GM12878 (cell line): Measurements from ENCODE around the gene CBARP. TPM values are rescaled to one million over a fixed set of nuclear protein-coding genes. Genes with fewer than 3 reads are reported as not detected.

ENCODE experiments used
- ATAC-seq: fragments of 200-7000 bp; cut with Tn5 transposase; 3 replicates; pipeline ENCODE4 v1.9.1; 2020; ENCODE audit warnings: mild to moderate bottlenecking, moderate library complexity
- BruUV-seq: library from RNA; stranded (reverse); fragments of 400-500 nt; replicated peaks from 2 replicates; lab custom pipeline; 2021; lab: Mats Ljungman, UMichigan
- CTCF ChIA-PET: fragments of 300-600 bp; sonication (Branson Sonifier 250); formaldehyde crosslinking; extraction: SDS; loops from one replicate; lab custom pipeline; 2021; ENCODE audit warnings: inconsistent platforms; lab: Yijun Ruan, JAX
- POLR2A ChIA-PET: fragments of 350-600 bp; formaldehyde crosslinking; extraction: SDS; loops from one replicate; lab custom pipeline; 2021; ENCODE audit warnings: inconsistent platforms; lab: Charles Lee
- RAD21 ChIA-PET: fragments of 300-600 bp; sonication (Branson Sonifier 250); formaldehyde crosslinking; loops from one replicate; lab custom pipeline; 2023; ENCODE audit warnings: antibody characterized with exemption; ENCODE audit not compliant: unreplicated experiment; lab: Charles Lee
- SMC1A ChIA-PET: fragments of 300-600 bp; sonication (Branson Sonifier 250); formaldehyde crosslinking; loops from one replicate; lab custom pipeline; 2023; ENCODE audit not compliant: unreplicated experiment, uncharacterized antibody; lab: Charles Lee
- DNase-seq: peaks from one replicate; pipeline ENCODE4 v3.0.0-alpha.2; 2011; ENCODE audit warnings: low read depth, low spot score
- FAIRE-seq: peaks from 3 replicates; lab custom pipeline; 2011; peaks lifted over from hg19 to GRCh38; lab: Jason Lieb, UNC
- H2AFZ ChIP-seq: 2 replicates; pipeline ENCODE4 v1.6.0; 2011; ENCODE audit warnings: low read depth, low read length, control low read depth; ENCODE audit not compliant: control insufficient read depth
- H3K27ac ChIP-seq: 2 replicates; pipeline ENCODE4 v1.5.1; 2011; ENCODE audit warnings: control low read depth; ENCODE audit not compliant: control insufficient read depth, insufficient read depth
- H3K27me3 ChIP-seq, 2 experiments: replicated peaks in 1 of 2; 2 replicates each; pipeline versions ENCODE4 v1.6.0 to v1.6.1; 2011; ENCODE audit warnings: low read length in 1 of 2; ENCODE audit not compliant: control insufficient read depth in 2 of 2, insufficient read depth in 2 of 2
- H3K36me3 ChIP-seq, 2 experiments: 2 replicates each; pipeline ENCODE4 v1.5.1; 2011; ENCODE audit warnings: low read length in 1 of 2; ENCODE audit not compliant: control insufficient read depth in 2 of 2, insufficient read depth in 2 of 2
- H3K4me1 ChIP-seq: 2 replicates; pipeline ENCODE4 v1.6.1; 2011; ENCODE audit warnings: mild to moderate bottlenecking, low read length, moderate library complexity, mixed read lengths; ENCODE audit not compliant: control insufficient read depth, insufficient read depth
- H3K4me2 ChIP-seq: 2 replicates; pipeline ENCODE4 v1.6.0; 2011; ENCODE audit warnings: control low read depth; ENCODE audit not compliant: control insufficient read depth, insufficient read depth
- H3K4me3 ChIP-seq: fragments of 200-600 bp; sonication (generic); 2 replicates; pipeline ENCODE4 v1.5.1; 2016
- H3K79me2 ChIP-seq: 2 replicates; pipeline ENCODE4 v1.6.0; 2011; ENCODE audit warnings: low read length; ENCODE audit not compliant: control insufficient read depth, insufficient read depth
- H3K9ac ChIP-seq: 2 replicates; pipeline ENCODE4 v1.8.0; 2011; ENCODE audit warnings: low read length, control low read depth, mixed read lengths; ENCODE audit not compliant: control insufficient read depth, insufficient read depth
- H3K9me3 ChIP-seq: replicated peaks from 3 replicates; pipeline ENCODE4 v1.5.1; 2011; ENCODE audit warnings: mild to moderate bottlenecking, low read length; ENCODE audit not compliant: control insufficient read depth, insufficient read depth
- H4K20me1 ChIP-seq: 2 replicates; pipeline ENCODE4 v1.6.0; 2011; ENCODE audit not compliant: control insufficient read depth, insufficient read depth
- BMI1 ChIP-seq: fragments of 450-650 bp; IDR thresholded peaks from 2 replicates; pipeline ENCODE4 v1.6.1; 2016; ENCODE audit warnings: mild to moderate bottlenecking, moderate library complexity, borderline replicate concordance
- HDGF ChIP-seq: fragments of 450-650 bp; IDR thresholded peaks from 2 replicates; pipeline ENCODE4 v1.6.1; 2016; ENCODE audit warnings: antibody characterized with exemption
- IRF4 ChIP-seq: IDR thresholded peaks from 2 replicates; pipeline ENCODE4 v1.6.1; 2011; ENCODE audit warnings: low read depth, low read length
- KLF5 ChIP-seq: fragments of 450-650 bp; IDR thresholded peaks from 2 replicates; pipeline ENCODE4 v1.6.1; 2014; ENCODE audit warnings: mild to moderate bottlenecking; ENCODE audit not compliant: partially characterized antibody
- MAX ChIP-seq: IDR thresholded peaks from 2 replicates; pipeline ENCODE4 v1.6.1; 2012; ENCODE audit warnings: low read depth, low read length, improper control_type of control experiment
- PML ChIP-seq: IDR thresholded peaks from 2 replicates; pipeline ENCODE4 v1.6.1; 2012; ENCODE audit warnings: low read length, inconsistent platforms
- POLR2AphosphoS2 ChIP-seq: IDR thresholded peaks from 2 replicates; pipeline ENCODE4 v1.6.1; 2011; ENCODE audit warnings: low read depth, mild to moderate bottlenecking, low read length, improper control_type of control experiment, moderate library complexity
- WRNIP1 ChIP-seq: IDR thresholded peaks from 2 replicates; pipeline ENCODE4 v1.6.1; 2011; ENCODE audit warnings: low read depth, low read length, improper control_type of control experiment, borderline replicate concordance
- ZBED1 ChIP-seq: IDR thresholded peaks from 2 replicates; pipeline ENCODE4 v1.6.1; 2016; ENCODE audit warnings: borderline replicate concordance
- WGBS: methylation state at CpG from one replicate; pipeline ENCODE4 v1.1.6; 2016; ENCODE audit warnings: low lambda C conversion rate; ENCODE audit not compliant: insufficient replicate concordance, insufficient coverage; ENCODE audit errors: missing lambda C conversion rate; 5-methylcytosine and 5-hydroxymethylcytosine counted together
- in situ Hi-C: fragments of 300-500 bp; cut with MboI; formaldehyde crosslinking; loops from 9 replicates; pipeline ENCODE4 v1.14.3; 2018; ENCODE audit warnings: mixed read lengths
- intact Hi-C: fragments of 100-400 bp; cut with micrococcal nuclease; formaldehyde crosslinking; loops from one replicate; pipeline ENCODE4 v1.14.2; 2022; ENCODE audit not compliant: unreplicated experiment
- polyA plus RNA-seq, 11 experiments: library from polyadenylated mRNA; depleted of rRNA in 4 of 11; unstranded in 6 of 11; stranded (reverse) in 5 of 11; fragments of >200 nt; fragmentation: Nextera tagmentation in 4 of 11; fragmentation: Illumina TruSeq in 1 of 11; extraction: Ambion mirVana in 4 of 11; extraction: Trizol in 1 of 11; gene quantifications; 1 replicate in 1 of 11; 2 replicates in 10 of 11; pipeline versions ENCODE4 v1.2.1 to v1.2.3, GENCODE V29; 2011 to 2016; ENCODE audit warnings: inconsistent platforms in 2 of 11, missing spikeins in 2 of 11, low read depth in 1 of 11
- total RNA-seq, 4 experiments: library from RNA; depleted of rRNA in 3 of 4; stranded (reverse); fragments of >200 nt in 3 of 4; fragmentation: Illumina TruSeq in 1 of 4; extraction: Trizol in 1 of 4; gene quantifications; 2 replicates each; pipeline versions ENCODE4 v1.2.1 to v1.2.3, GENCODE V29; 2013 to 2021
- TF ChIP-seq, protein P1 (sequence below): fragments of 450-650 bp; IDR thresholded peaks from 2 replicates; pipeline ENCODE4 v1.6.1; 2016; ENCODE audit warnings: mild to moderate bottlenecking
- TF ChIP-seq, protein P2 (sequence below): fragments of 450-650 bp; IDR thresholded peaks from 2 replicates; pipeline ENCODE4 v1.6.1; 2016; ENCODE audit warnings: mild to moderate bottlenecking, moderate library complexity, borderline replicate concordance

CBARP gene
- total and polyA plus RNA-seq, 10 of the 15 experiments (the other 5 are each of a cell fraction or from before 2014, with no cell fraction given), result 0.04 to 0.59 (median 0.18) TPM; not detected in 3

DNA sequence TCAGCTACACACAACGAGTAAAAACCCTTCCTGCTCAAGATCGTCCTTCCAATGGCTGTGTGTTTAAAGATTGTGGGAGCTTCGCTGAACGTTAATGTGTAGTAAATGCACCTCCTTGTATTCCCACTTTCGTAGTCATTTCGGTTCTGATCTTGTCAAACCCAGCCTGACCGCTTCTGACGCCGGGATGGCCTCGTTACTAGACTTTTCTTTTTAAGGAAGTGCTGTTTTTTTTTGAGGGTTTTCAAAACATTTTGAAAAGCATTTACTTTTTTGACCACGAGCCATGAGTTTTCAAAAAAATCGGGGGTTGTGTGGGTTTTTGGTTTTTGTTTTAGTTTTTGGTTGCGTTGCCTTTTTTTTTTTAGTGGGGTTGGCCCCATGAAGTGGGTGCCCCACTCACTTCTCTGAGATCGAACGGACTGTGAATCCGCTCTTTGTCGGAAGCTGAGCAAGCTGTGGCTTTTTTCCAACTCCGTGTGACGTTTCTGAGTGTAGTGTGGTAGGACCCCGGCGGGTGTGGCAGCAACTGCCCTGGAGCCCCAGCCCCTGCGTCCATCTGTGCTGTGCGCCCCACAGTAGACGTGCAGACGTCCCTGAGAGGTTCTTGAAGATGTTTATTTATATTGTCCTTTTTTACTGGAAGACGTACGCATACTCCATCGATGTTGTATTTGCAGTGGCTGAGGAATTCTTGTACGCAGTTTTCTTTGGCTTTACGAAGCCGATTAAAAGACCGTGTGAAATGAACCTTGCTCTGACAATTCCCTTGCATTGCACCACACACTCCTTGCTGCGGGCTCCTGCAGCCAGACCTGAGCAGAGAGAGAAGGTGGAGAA lies 34.8 kb upstream of the CBARP start:
- in situ Hi-C loops (no loop called here), intact Hi-C loops (no loop called here)
- TF ChIP-seq ZBED1, result no peak
- no peak for TF ChIP-seq MAX
- TF ChIP-seq, protein P1, sequence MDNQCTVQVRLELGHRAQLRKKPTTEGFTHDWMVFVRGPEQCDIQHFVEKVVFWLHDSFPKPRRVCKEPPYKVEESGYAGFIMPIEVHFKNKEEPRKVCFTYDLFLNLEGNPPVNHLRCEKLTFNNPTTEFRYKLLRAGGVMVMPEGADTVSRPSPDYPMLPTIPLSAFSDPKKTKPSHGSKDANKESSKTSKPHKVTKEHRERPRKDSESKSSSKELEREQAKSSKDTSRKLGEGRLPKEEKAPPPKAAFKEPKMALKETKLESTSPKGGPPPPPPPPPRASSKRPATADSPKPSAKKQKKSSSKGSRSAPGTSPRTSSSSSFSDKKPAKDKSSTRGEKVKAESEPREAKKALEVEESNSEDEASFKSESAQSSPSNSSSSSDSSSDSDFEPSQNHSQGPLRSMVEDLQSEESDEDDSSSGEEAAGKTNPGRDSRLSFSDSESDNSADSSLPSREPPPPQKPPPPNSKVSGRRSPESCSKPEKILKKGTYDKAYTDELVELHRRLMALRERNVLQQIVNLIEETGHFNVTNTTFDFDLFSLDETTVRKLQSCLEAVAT, result peak; percentile 56; the same call in 1 of the 2 replicates
- TF ChIP-seq BMI1, result no peak
- peak; percentile 35; the same call in 1 of the 2 replicates for TF ChIP-seq POLR2AphosphoS2
- TF ChIP-seq, protein P2, sequence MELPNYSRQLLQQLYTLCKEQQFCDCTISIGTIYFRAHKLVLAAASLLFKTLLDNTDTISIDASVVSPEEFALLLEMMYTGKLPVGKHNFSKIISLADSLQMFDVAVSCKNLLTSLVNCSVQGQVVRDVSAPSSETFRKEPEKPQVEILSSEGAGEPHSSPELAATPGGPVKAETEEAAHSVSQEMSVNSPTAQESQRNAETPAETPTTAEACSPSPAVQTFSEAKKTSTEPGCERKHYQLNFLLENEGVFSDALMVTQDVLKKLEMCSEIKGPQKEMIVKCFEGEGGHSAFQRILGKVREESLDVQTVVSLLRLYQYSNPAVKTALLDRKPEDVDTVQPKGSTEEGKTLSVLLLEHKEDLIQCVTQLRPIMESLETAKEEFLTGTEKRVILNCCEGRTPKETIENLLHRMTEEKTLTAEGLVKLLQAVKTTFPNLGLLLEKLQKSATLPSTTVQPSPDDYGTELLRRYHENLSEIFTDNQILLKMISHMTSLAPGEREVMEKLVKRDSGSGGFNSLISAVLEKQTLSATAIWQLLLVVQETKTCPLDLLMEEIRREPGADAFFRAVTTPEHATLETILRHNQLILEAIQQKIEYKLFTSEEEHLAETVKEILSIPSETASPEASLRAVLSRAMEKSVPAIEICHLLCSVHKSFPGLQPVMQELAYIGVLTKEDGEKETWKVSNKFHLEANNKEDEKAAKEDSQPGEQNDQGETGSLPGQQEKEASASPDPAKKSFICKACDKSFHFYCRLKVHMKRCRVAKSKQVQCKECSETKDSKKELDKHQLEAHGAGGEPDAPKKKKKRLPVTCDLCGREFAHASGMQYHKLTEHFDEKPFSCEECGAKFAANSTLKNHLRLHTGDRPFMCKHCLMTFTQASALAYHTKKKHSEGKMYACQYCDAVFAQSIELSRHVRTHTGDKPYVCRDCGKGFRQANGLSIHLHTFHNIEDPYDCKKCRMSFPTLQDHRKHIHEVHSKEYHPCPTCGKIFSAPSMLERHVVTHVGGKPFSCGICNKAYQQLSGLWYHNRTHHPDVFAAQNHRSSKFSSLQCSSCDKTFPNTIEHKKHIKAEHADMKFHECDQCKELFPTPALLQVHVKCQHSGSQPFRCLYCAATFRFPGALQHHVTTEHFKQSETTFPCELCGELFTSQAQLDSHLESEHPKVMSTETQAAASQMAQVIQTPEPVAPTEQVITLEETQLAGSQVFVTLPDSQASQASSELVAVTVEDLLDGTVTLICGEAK, result no peak
- no peak for TF ChIP-seq IRF4
- TF ChIP-seq KLF5, result no peak
- no peak for TF ChIP-seq WRNIP1
- TF ChIP-seq HDGF, result no peak
- TF ChIP-seq PML, result peak; percentile 26; the same call in 1 of the 2 replicates
- CTCF ChIA-PET, result interaction anchor here (1.0 to 4.0 kb wide), 2 partner anchors 28 to 55 kb away, joined by 6 to 32 read pairs; no protein-coding TSS in a partner anchor
- no TSS peak for BruUV-seq
- no peaks in the 10 kb centered on the region for H3K27me3 ChIP-seq
- H3K36me3 ChIP-seq, result peaks cover 34 to 38% of the 10 kb centered on the region in 2 experiments
- no peak overlapping the region for H3K9ac ChIP-seq
- peak overlapping the region; percentile 17 for H3K4me2 ChIP-seq
- H3K79me2 ChIP-seq, result peaks cover 70% of the 10 kb centered on the region
- DNase-seq, result no peak
- POLR2A ChIA-PET, result interaction anchor here (1.0 to 1.7 kb wide), 4 partner anchors 14 to 29 kb away, joined by 3 to 8 read pairs (median 4); no protein-coding TSS in a partner anchor
- no peak overlapping the region for H3K4me3 ChIP-seq
- SMC1A ChIA-PET, result no interaction called here
- H2AFZ ChIP-seq, result no peak overlapping the region
- RAD21 ChIA-PET, result interaction anchor here (1.2 to 3.9 kb wide), 2 partner anchors 28 kb away, joined by 3 to 29 read pairs; no protein-coding TSS in a partner anchor
- no peaks in the 10 kb centered on the region for H3K9me3 ChIP-seq
- FAIRE-seq, result no peak
- H3K4me1 ChIP-seq, result peaks cover 33% of the 10 kb centered on the region
- no peak overlapping the region for H3K27ac ChIP-seq
- ATAC-seq, result no peak
- WGBS, result 83% methylated on average over 33 of the region's 33 CpGs
- H4K20me1 ChIP-seq, result no peaks in the 10 kb centered on the region; the same call in 1 of the 2 replicates
